Caco-2 (cell line): ENCODE measurements around the gene CLEC4M. TPM values are rescaled to one million over a fixed set of nuclear protein-coding genes. Genes with fewer than 3 reads are reported as not detected.
"Not testable (repeated sequence)": the region's sequence is repeated elsewhere in the genome, so short reads cannot be mapped to it uniquely, and the experiment has no call there.

ENCODE experiments used
- BruUV-seq: library from RNA; stranded (reverse); fragments of 400-500 nt; replicated peaks from 2 replicates; lab custom pipeline; 2021; lab: Mats Ljungman, UMichigan
- CTCF ChIA-PET: fragments of 300-600 bp; sonication (Branson Sonifier 250); formaldehyde crosslinking; loops from one replicate; lab custom pipeline; 2022; ENCODE audit warnings: antibody characterized with exemption; lab: Charles Lee
- POLR2A ChIA-PET: fragments of 300-600 bp; sonication (Branson Sonifier 250); formaldehyde crosslinking; loops from one replicate; lab custom pipeline; 2022; ENCODE audit warnings: antibody characterized with exemption; lab: Charles Lee
- DNase-seq, 2 experiments: peaks; one replicate each; pipeline versions ENCODE4 v3.0.0 to v3.0.0-alpha.2; 2020 to 2022
- H3K27me3 ChIP-seq: replicated peaks from 2 replicates; pipeline ENCODE4 v1.6.0; 2011; ENCODE audit warnings: low read length; ENCODE audit not compliant: control insufficient read depth, insufficient read depth
- H3K36me3 ChIP-seq: 2 replicates; pipeline ENCODE4 v1.5.1; 2011; ENCODE audit warnings: low read length; ENCODE audit not compliant: control insufficient read depth, insufficient read depth
- H3K4me1 ChIP-seq: fragments of 250-450 bp; sonication (Bioruptor Pico); 2 replicates; pipeline ENCODE4 v1.5.1; 2020; ENCODE audit warnings: mild to moderate bottlenecking
- H3K4me3 ChIP-seq: 2 replicates; pipeline ENCODE4 v1.5.1; 2011; ENCODE audit warnings: low read depth, mild to moderate bottlenecking, control low read depth, low read length
- H3K9me3 ChIP-seq: fragments of 250-450 bp; sonication (Bioruptor Pico); 2 replicates; pipeline ENCODE4 v1.5.1; 2020; ENCODE audit warnings: mild to moderate bottlenecking, moderate library complexity
- H3K27ac Mint-ChIP-seq: one replicate; pipeline ENCODE4 v1.8.0; 2022; ENCODE audit warnings: mixed read lengths; ENCODE audit not compliant: unreplicated experiment
- H3K27me3 Mint-ChIP-seq: one replicate; pipeline ENCODE4 v1.8.0; 2022; ENCODE audit warnings: mixed read lengths; ENCODE audit not compliant: insufficient read depth, unreplicated experiment
- H3K36me3 Mint-ChIP-seq: one replicate; pipeline ENCODE4 v1.8.0; 2022; ENCODE audit warnings: mild to moderate bottlenecking, mixed read lengths; ENCODE audit not compliant: insufficient read depth, unreplicated experiment
- H3K4me1 Mint-ChIP-seq: one replicate; pipeline ENCODE4 v1.8.0; 2022; ENCODE audit warnings: low read depth, mixed read lengths; ENCODE audit not compliant: unreplicated experiment
- H3K4me3 Mint-ChIP-seq: one replicate; pipeline ENCODE4 v1.8.0; 2022; ENCODE audit warnings: mild to moderate bottlenecking, moderate library complexity, mixed read lengths; ENCODE audit not compliant: unreplicated experiment
- H3K9me3 Mint-ChIP-seq: one replicate; pipeline ENCODE4 v1.8.0; 2022; ENCODE audit warnings: mixed read lengths; ENCODE audit not compliant: unreplicated experiment
- CTCF ChIP-seq, 2 experiments: fragments of 200-600 bp in 1 of 2; IDR thresholded peaks; 1 replicate in 1 of 2; 2 replicates in 1 of 2; pipeline versions ENCODE4 v1.5.1 to v1.8.0; 2011 to 2022; ENCODE audit warnings: antibody characterized with exemption in 1 of 2, control low read depth in 1 of 2, inconsistent platforms in 1 of 2, low read depth in 1 of 2, low read length in 1 of 2, mild to moderate bottlenecking in 1 of 2, moderate library complexity in 1 of 2; ENCODE audit not compliant: insufficient read depth in 1 of 2, severe bottlenecking in 1 of 2, unreplicated experiment in 1 of 2
- intact Hi-C: fragments of 100-400 bp; cut with micrococcal nuclease; formaldehyde crosslinking; loops from one replicate; pipeline ENCODE4 v1.10.0; 2022; ENCODE audit not compliant: unreplicated experiment
- total RNA-seq: library from RNA; stranded (reverse); gene quantifications from 2 replicates; pipeline ENCODE4 v1.2.3, GENCODE V29; 2022

Gene CLEC4M
- total RNA-seq, 1 experiment from 2014 or later: not detected

GRCh38 chr19:7744199-7744786, 18.8 kb upstream of the CLEC4M start:
- H3K36me3 ChIP-seq: no peaks in the 10 kb centered on the region
- Mint-ChIP-seq H3K9me3 (peaks cover 10% of the 10 kb centered on the region), H3K36me3 (no peaks in the 10 kb centered on the region), H3K27ac (no peak overlapping the region), H3K4me3 (no peak overlapping the region), H3K4me1 (no peaks in the 10 kb centered on the region), H3K27me3 (peaks cover 15% of the 10 kb centered on the region)
- no peak overlapping the region for H3K4me3 ChIP-seq
- ChIA-PET CTCF (no interaction called here), POLR2A (no interaction called here)
- intact Hi-C loops: no loop called here
- no peaks in the 10 kb centered on the region for H3K4me1 ChIP-seq
- no peaks in the 10 kb centered on the region for H3K9me3 ChIP-seq
- H3K27me3 ChIP-seq: no peaks in the 10 kb centered on the region
- no peak for DNase-seq
- no TSS peak for BruUV-seq
- TF ChIP-seq CTCF (IDR thresholded peaks at IDR 0.05; ENCODE audit: insufficient read depth in 1 of 2, low read depth in 1 of 2, low read length in 1 of 2, severe bottlenecking in 1 of 2, unreplicated experiment in 1 of 2): no peak

- ChIA-PET POLR2A (no interaction called here), CTCF (no interaction called here)
- DNase-seq: no peak
- H3K36me3 Mint-ChIP-seq: no peaks in the 10 kb centered on the region
- peaks cover 10% of the 10 kb centered on the region for H3K9me3 Mint-ChIP-seq
- H3K4me1 ChIP-seq: no peaks in the 10 kb centered on the region
- H3K9me3 ChIP-seq: no peaks in the 10 kb centered on the region
- no peak overlapping the region for H3K4me3 ChIP-seq
- H3K27me3 Mint-ChIP-seq: peaks cover 15% of the 10 kb centered on the region
- intact Hi-C loops: no loop called here
- no peaks in the 10 kb centered on the region for H3K36me3 ChIP-seq
- no TSS peak for BruUV-seq
- H3K27ac Mint-ChIP-seq: no peak overlapping the region
- no peaks in the 10 kb centered on the region for H3K27me3 ChIP-seq
- no peak overlapping the region for H3K4me3 Mint-ChIP-seq
- no peak for TF ChIP-seq CTCF (IDR thresholded peaks at IDR 0.05; ENCODE audit: insufficient read depth in 1 of 2, low read depth in 1 of 2, low read length in 1 of 2, severe bottlenecking in 1 of 2, unreplicated experiment in 1 of 2)
- H3K4me1 Mint-ChIP-seq: no peaks in the 10 kb centered on the region
Observed at GRCh38 chr19:7744871-7745650, 18.0 kb upstream of the CLEC4M start.

DNA sequence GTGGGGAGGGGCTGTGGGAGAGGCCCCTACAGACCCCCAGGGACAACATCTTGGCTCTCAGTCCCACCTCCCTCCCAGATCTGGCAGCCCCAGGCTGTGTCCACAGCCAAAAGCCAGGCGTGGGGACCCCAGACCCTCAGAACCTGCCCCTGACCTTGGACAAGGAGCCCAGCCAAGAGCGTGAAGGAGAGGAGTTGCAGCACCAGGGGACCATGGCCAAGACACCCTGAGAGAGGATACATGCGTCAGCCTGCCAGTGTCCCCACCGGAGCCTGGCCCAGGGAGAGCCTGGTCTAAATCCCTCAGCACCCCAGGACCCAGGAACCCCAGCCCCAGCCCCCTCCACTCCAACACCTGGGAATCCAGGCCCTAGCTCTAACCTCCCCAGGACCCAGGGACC, 16.7 kb upstream of the CLEC4M start:
- H3K4me1 ChIP-seq, CTCF ChIA-PET, BruUV-seq, intact Hi-C loops, POLR2A ChIA-PET, H3K9me3 ChIP-seq, H3K36me3 Mint-ChIP-seq, H3K4me1 Mint-ChIP-seq, H3K4me3 Mint-ChIP-seq, H3K27ac Mint-ChIP-seq, H3K36me3 ChIP-seq, H3K27me3 ChIP-seq, DNase-seq, H3K9me3 Mint-ChIP-seq, H3K4me3 ChIP-seq: not testable (repeated sequence)
- H3K27me3 Mint-ChIP-seq: peaks cover 10% of the 10 kb centered on the region
